ENCODE measurements around the gene ZBTB7C.

DNA sequence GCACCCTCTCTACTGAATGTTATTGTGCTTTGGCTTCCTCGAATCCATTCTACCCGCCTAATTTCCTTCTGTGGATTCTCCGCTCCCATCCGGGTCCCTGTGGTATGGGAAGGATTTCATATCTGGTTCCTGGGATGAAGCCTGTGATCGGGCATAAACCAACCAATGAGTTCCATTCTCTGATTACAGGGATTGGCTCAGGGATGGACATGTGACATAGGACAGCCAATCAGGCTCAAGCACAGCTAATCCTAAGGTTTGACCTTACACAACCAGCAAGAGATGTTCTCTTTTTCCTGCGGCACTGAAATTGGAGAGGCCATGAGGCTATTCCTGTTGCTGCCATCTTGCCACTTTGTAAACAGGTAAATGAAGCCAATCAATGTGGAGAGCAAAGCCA lies 310.6 kb downstream of the ZBTB7C start:
- TF ChIP-seq, protein P1, sequence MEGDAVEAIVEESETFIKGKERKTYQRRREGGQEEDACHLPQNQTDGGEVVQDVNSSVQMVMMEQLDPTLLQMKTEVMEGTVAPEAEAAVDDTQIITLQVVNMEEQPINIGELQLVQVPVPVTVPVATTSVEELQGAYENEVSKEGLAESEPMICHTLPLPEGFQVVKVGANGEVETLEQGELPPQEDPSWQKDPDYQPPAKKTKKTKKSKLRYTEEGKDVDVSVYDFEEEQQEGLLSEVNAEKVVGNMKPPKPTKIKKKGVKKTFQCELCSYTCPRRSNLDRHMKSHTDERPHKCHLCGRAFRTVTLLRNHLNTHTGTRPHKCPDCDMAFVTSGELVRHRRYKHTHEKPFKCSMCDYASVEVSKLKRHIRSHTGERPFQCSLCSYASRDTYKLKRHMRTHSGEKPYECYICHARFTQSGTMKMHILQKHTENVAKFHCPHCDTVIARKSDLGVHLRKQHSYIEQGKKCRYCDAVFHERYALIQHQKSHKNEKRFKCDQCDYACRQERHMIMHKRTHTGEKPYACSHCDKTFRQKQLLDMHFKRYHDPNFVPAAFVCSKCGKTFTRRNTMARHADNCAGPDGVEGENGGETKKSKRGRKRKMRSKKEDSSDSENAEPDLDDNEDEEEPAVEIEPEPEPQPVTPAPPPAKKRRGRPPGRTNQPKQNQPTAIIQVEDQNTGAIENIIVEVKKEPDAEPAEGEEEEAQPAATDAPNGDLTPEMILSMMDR (IDR thresholded peaks at IDR 0.05): no peak
- TF ChIP-seq EZH2phosphoT487 (IDR thresholded peaks at IDR 0.05) (no peak), EZH2 (IDR thresholded peaks at IDR 0.05) (no peak)
